Thymus (tissue), 11 donors: ENCODE measurements around the gene ERV3-1. TPM values are rescaled to one million over a fixed set of nuclear protein-coding genes. Genes with fewer than 3 reads are reported as not detected.

Experiments
- DNase-seq, 9 donors: peaks; one replicate each; pipeline ENCODE4 v3.0.0-alpha.2; 2013; ENCODE audit warnings: low spot score in 9 of 9, low read depth in 6 of 9, missing footprints in 1 of 9
- H3K27ac ChIP-seq, 2 donors: one replicate each; pipeline ENCODE4 v1.5.1; 2013; ENCODE audit warnings: control low read depth in 1 of 2, low read depth in 1 of 2, low read length in 1 of 2, mild to moderate bottlenecking in 1 of 2, moderate library complexity in 1 of 2
- H3K27me3 ChIP-seq, 2 donors: one replicate each; pipeline ENCODE4 v1.5.1; 2013; ENCODE audit warnings: low read length in 1 of 2; ENCODE audit not compliant: control insufficient read depth in 2 of 2, insufficient read depth in 1 of 2
- H3K36me3 ChIP-seq, 2 donors: one replicate each; pipeline ENCODE4 v1.5.1; 2013; ENCODE audit warnings: low read length in 1 of 2, mild to moderate bottlenecking in 1 of 2, moderate library complexity in 1 of 2; ENCODE audit not compliant: control insufficient read depth in 2 of 2, insufficient read depth in 2 of 2
- H3K4me1 ChIP-seq, 2 donors: one replicate each; pipeline ENCODE4 v1.5.1; 2013; ENCODE audit warnings: low read length in 2 of 2; ENCODE audit not compliant: control insufficient read depth in 2 of 2, insufficient read depth in 2 of 2
- H3K4me3 ChIP-seq, 2 donors: one replicate each; pipeline ENCODE4 v1.5.1; 2013; ENCODE audit warnings: low read length in 2 of 2, control low read depth in 1 of 2, mild to moderate bottlenecking in 1 of 2
- H3K9me3 ChIP-seq, 2 donors: one replicate each; pipeline ENCODE4 v1.5.1; 2013; ENCODE audit warnings: low read length in 1 of 2, mild to moderate bottlenecking in 1 of 2; ENCODE audit not compliant: control insufficient read depth in 2 of 2, insufficient read depth in 1 of 2
- WGBS: extraction: QIAGEN DNeasy Blood & Tissue Kit; methylation state at CpG from one replicate; pipeline ENCODE4 v1.1.7; 2013; 5-methylcytosine and 5-hydroxymethylcytosine counted together
- polyA plus RNA-seq: library from polyadenylated mRNA; stranded (reverse); fragments of 200-250 nt; gene quantifications from one replicate; pipeline ENCODE4 v1.2.3, GENCODE V29; 2013
- total RNA-seq: library from RNA; stranded (reverse); fragments of 120-200 nt; gene quantifications from one replicate; pipeline ENCODE4 v1.2.4, GENCODE V29; 2013
- donor health status: healthy.

The ERV3-1 gene
- total and polyA plus RNA-seq, 2 donors, result 7.7 to 10.7 TPM

DNA sequence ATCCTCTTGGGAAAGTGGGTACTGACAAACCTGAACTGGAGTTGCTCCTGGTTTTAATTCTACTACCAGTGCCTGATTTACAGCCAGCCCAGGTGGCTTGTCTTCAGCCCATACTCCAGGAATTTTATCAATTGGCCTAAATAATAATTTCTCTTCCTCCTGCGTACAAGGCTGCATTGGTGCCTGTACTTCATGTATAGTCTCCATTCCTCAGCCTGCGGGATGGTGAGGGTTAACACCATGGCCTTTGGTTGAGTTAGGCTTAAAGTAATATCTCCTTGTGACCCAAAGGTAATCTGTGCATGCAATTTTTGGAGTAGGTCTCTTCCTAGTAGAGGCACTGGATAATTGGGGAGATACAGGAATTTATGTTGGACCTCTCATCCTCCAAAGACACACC lies 10.2 kb downstream of the ERV3-1 start:
- Histone ChIP-seq H3K27ac (no peak overlapping the region), H3K36me3 (peaks cover 11 to 37% of the 10 kb centered on the region in 2 donors), H3K4me3 (no peak overlapping the region), H3K4me1 (no peaks in the 10 kb centered on the region), H3K9me3 (peaks cover 14 to 65% of the 10 kb centered on the region in 2 donors), H3K27me3 (no peaks in the 10 kb centered on the region)
- over 99% methylated on average over 2 of the region's 2 CpGs for WGBS
- no peak for DNase-seq

DNA sequence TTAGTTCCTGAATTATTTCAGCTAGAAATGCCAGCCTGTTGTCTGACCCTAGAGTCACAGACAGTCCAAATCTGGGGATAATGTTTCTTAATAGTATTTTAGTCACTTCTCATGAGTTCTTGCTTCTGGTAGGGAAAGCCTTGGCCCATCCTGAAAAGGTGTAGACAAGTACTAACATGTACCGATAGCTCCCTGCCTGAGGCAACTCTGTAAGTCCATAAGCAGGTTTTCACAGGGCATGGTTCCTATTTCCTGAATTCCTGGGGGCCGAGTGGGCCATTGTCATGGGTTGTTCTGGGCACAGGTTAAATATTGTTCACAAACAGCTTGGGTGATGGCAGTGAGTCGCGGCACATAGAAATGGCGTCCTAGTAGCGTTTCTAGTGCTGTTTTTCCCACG lies 12.6 kb downstream of the ERV3-1 start:
- DNase-seq, result no peak
- H3K9me3 ChIP-seq, result peaks cover 11 to 62% of the 10 kb centered on the region in 2 donors
- H3K4me3 ChIP-seq, result no peak overlapping the region
- WGBS, result 98% methylated on average over 7 of the region's 7 CpGs
- peaks cover 5 to 26% of the 10 kb centered on the region in 2 donors for H3K36me3 ChIP-seq
- no peaks in the 10 kb centered on the region for H3K4me1 ChIP-seq
- H3K27me3 ChIP-seq, result no peaks in the 10 kb centered on the region
- H3K27ac ChIP-seq, result no peak overlapping the region

DNA sequence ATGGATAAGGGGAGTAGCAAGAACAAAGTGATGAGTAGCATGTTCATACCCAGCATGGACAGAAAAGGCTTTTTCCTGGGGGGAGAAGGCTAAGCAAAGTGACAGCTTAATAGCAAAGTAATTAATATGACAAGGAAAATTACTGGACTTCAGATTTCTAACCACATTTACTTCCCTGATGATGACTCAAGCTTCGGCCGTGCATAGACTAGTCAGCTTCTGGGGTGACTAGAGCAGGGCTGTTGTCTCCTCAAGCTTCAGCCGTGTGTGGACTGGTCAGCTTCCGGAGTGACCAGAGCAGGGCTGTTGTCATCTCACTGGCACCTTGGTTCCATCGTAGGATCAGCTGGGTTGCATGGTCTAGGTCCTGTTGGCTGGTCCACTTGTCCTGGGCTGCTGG lies 13.5 kb downstream of the ERV3-1 start:
- H3K27ac ChIP-seq, result no peak overlapping the region
- no peaks in the 10 kb centered on the region for H3K27me3 ChIP-seq
- H3K4me3 ChIP-seq, result no peak overlapping the region
- no peak for DNase-seq
- WGBS, result 85% methylated on average over 5 of the region's 5 CpGs
- H3K9me3 ChIP-seq, result peaks cover 10 to 56% of the 10 kb centered on the region in 2 donors
- H3K36me3 ChIP-seq, result peaks cover 3 to 23% of the 10 kb centered on the region in 2 donors
- no peaks in the 10 kb centered on the region for H3K4me1 ChIP-seq

DNA sequence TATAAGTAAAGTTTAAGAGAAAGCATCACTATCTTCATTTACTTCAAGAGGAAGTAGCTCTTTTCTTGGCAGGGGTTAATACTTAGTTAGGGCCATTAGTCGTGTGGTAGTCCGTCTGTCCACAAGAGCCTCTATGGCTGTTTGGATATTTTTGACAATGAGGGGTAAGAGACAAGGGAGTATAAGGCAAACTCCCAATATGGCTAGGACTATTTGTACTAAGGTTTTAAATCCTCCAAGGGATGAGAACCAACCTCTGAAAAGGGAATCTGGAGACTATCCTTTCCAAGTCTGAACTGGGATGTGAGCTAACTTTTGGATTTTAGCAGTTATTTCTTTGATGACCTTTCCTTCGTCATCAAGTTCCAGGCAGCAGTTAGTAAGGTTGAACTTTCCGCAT lies 15.6 kb downstream of the ERV3-1 start, which contains the start of gene ZNF117:
TSS of gene ZNF117 (minus strand) at position 101 of the 400 bp plus-strand sequence.
- H3K27me3 ChIP-seq, result no peaks in the 10 kb centered on the region
- H3K36me3 ChIP-seq, result peaks cover 3 to 17% of the 10 kb centered on the region in 2 donors
- H3K9me3 ChIP-seq, result peaks cover 8 to 37% of the 10 kb centered on the region in 2 donors

DNA sequence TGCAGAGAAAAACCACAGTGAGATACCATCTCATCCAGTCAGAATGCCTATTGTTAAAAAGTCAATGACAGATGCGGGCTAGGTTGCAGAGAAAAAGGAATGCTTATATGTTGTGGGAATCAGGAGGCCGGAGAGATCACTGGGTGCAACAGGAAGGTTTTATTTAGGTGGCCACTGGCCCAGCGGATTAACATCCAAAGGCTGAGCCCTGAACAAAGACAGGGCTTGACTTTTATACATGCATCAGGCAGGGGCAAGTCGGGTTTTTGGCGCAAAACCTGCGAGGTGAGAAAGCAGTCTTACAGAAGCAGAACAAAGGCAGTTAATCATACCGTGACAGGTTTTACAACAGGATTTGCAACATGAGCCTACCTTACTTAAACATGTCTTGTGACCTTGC lies 16.3 kb downstream of the ERV3-1 start:
- Histone ChIP-seq H3K27me3 (no peaks in the 10 kb centered on the region), H3K27ac (no peak overlapping the region), H3K36me3 (peaks cover 3 to 17% of the 10 kb centered on the region in 2 donors), H3K4me3 (no peak overlapping the region), H3K9me3 (peaks cover 7 to 31% of the 10 kb centered on the region in 2 donors), H3K4me1 (no peaks in the 10 kb centered on the region)
- DNase-seq, result no peak
- WGBS, result 96% methylated on average over 7 of the region's 7 CpGs

More for the DNA sequence above, 15.6 kb downstream of the ERV3-1 start, which contains the start of gene ZNF117:
- H3K4me3 ChIP-seq, result no peak within 1 kb of the TSS
- no peaks in the 10 kb centered on the region for H3K4me1 ChIP-seq
- no peak for DNase-seq
- H3K27ac ChIP-seq, result no peak within 1 kb of the TSS
- 88% methylated on average over 4 of the region's 4 CpGs for WGBS

DNA sequence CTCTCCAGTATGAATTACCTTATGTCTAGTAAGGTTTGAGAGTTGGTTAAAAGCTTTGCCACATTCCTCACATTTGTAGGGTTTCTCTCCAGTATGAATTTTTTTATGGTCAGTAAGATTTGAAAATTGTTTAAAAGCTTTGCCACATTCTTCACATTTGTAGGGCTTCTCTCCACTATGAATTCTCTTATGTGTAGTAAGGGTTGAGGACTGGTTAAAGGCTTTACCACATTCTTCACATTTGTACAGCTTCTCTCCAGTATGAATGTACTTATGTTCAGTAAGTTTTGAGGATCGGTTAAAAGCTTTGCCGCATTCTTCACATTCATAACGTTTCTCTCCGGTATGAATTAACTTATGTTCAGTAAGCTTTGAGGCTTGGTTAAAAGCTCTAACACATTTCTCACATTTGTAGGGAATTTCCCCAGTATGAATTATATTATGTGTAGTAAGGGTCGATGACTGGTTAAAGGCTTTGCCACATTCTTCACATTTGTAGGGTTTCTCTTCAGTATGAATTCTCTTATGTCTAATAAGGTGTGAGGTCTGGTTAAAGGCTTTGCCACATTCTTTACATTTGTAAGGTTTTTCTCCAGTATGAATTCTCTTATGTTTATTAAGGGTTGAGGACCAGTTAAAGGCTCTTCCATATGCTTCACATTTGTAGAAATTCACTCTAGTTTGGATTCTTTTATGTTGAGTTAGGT lies 27.8 kb downstream of the ERV3-1 start:
- Histone ChIP-seq H3K36me3 (peaks cover 5 to 12% of the 10 kb centered on the region in 2 donors), H3K27ac (no peak overlapping the region), H3K4me3 (no peak overlapping the region), H3K27me3 (no peaks in the 10 kb centered on the region), H3K4me1 (no peaks in the 10 kb centered on the region), H3K9me3 (peaks cover 3 to 4% of the 10 kb centered on the region in 2 donors)
- no peak for DNase-seq
- 97% methylated on average over 5 of the region's 5 CpGs for WGBS

DNA sequence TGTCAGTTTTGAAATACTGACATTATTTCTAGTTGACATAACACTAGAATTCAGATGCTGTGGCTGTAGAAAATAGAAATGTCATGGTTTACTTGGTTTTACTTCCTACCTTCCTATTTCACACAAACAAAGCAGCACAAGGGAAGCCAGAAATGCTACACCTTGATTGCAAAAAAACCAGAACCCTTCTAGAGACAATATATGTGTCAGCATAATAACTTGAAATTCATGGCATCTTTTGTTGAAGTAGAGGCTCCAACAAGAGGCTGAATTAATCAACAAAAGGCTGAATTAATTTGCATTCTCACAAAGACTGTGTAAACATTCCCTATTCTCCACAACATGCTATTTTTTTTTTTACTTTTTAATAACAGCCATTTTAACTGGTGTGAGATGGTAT lies 40.9 kb downstream of the ERV3-1 start:
- Histone ChIP-seq H3K27me3 (no peaks in the 10 kb centered on the region), H3K9me3 (peaks cover 0 to 3% of the 10 kb centered on the region in 2 donors), H3K4me1 (no peaks in the 10 kb centered on the region), H3K27ac (no peak overlapping the region), H3K4me3 (no peak overlapping the region), H3K36me3 (no peaks in the 10 kb centered on the region)
- no peak for DNase-seq

DNA sequence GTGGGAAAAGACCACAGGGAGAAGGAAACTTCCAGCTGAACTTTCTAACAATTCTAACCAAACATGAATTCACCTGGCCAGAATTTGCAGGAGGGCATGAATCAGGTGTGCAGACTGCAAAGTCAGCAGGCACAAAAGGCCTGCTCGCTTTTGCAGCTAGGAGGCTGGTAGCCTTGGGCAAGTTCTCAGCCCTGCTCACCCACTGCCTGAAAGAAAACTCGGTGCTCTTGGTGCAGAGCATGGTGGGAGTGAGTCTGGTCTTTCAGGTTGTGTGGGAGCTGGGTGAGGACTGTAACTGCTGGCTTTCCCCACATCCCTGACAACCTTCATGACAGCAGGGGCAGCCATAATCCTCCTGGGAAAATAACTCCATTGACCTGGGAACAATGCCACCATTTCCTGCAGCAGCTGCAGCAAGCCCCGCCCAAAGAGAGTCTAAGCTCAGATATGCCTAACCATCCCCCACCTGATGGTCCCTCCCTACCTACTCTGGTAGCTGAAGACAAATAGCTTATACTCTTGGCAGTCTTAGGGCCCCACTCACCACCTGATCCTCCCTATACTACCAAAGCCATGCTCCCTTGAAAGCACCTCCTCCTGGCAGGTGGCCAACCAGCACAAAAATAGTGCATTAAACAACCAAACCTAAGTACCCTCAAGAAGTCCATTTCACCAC lies 47.3 kb downstream of the ERV3-1 start:
- whole genome bisulfite sequencing, result 93% methylated on average over 3 of the region's 3 CpGs
- no peak for DNase-seq

DNA sequence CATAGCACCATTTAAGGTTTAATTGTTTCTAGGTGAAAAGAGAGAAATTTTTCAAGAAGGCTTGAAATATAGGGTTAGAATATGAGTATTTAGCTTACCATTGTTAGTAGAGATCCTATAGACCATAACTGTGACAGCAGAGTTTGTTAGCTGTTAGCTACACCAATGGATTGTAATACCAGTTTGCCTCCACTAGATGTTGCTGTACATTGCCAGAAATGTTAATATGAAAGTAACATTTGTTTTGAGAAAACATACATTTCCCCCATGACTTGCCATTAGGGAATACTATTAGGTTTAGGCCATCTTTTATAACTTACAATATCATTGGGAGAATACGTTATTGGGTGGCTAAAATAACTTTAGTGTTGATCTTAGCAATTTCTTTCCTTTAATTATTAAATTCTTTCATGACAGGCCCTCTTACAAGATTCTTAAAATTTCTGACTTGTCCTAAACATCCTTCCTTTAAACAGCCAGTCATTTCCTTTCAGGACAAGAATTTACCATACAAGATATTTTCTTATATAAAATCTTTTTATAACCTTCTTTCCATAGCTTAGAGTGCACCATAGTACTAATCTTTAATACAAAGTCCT lies 55.1 kb downstream of the ERV3-1 start:
- peak in 7 of 9 donors; percentile 13 to 57 (median 28) for DNase-seq
- no peak overlapping the region for H3K4me3 ChIP-seq
- WGBS, result 17% methylated on average over 1 of the region's 1 CpG
- peaks cover 9 to 18% of the 10 kb centered on the region in 2 donors for H3K27me3 ChIP-seq
- H3K4me1 ChIP-seq, result no peaks in the 10 kb centered on the region
- H3K27ac ChIP-seq, result no peak overlapping the region
- H3K36me3 ChIP-seq, result no peaks in the 10 kb centered on the region
- H3K9me3 ChIP-seq, result peaks cover 2 to 5% of the 10 kb centered on the region in 2 donors

More for the DNA sequence above, 47.3 kb downstream of the ERV3-1 start:
- no peaks in the 10 kb centered on the region for H3K27me3 ChIP-seq
- H3K9me3 ChIP-seq, result peaks cover 0 to 13% of the 10 kb centered on the region in 2 donors
- no peaks in the 10 kb centered on the region for H3K36me3 ChIP-seq
- no peak overlapping the region for H3K4me3 ChIP-seq
- H3K4me1 ChIP-seq, result no peaks in the 10 kb centered on the region
- no peak overlapping the region for H3K27ac ChIP-seq
